Subcutaneous adipose tissue (tissue), 4 donors: ENCODE results near the gene PDGFB. TPM values are rescaled to one million over a fixed set of nuclear protein-coding genes. Genes with fewer than 3 reads are reported as not detected.

ENCODE experiments used
- total RNA-seq, 4 donors: library from RNA; depleted of rRNA; stranded (reverse); fragments of >200 nt; gene quantifications; one replicate each; pipeline ENCODE4 v1.1.0, GENCODE V29; 2016
- TF ChIP-seq, protein P1 (sequence below): fragments of 450-650 bp; IDR thresholded peaks from one replicate; pipeline ENCODE4 v1.5.1; 2016; ENCODE audit warnings: low read depth, mild to moderate bottlenecking, control low read depth, antibody characterized with exemption, moderate library complexity

The PDGFB gene
- total RNA-seq, 4 donors from 2014 or later, result 5.8 to 41.3 (median 8.4) TPM

DNA sequence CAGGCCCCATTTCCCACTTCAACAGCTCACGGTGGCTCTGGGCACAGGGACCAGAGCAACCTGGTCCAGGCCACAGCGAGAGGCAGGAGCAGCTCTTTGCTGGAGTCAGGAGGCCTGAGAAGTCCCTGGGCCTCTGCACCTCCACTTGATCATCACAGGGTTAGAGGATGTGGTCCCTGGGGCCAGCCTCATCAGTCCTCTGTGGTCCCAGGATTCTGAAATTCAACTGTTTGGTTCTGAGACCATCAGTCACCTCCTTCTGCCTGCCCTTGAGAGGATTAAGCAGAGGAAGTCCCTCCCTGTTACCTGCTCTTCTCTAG is 67.4 kb downstream of the PDGFB start:
- TF ChIP-seq, protein P1, sequence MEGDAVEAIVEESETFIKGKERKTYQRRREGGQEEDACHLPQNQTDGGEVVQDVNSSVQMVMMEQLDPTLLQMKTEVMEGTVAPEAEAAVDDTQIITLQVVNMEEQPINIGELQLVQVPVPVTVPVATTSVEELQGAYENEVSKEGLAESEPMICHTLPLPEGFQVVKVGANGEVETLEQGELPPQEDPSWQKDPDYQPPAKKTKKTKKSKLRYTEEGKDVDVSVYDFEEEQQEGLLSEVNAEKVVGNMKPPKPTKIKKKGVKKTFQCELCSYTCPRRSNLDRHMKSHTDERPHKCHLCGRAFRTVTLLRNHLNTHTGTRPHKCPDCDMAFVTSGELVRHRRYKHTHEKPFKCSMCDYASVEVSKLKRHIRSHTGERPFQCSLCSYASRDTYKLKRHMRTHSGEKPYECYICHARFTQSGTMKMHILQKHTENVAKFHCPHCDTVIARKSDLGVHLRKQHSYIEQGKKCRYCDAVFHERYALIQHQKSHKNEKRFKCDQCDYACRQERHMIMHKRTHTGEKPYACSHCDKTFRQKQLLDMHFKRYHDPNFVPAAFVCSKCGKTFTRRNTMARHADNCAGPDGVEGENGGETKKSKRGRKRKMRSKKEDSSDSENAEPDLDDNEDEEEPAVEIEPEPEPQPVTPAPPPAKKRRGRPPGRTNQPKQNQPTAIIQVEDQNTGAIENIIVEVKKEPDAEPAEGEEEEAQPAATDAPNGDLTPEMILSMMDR, result no peak

DNA sequence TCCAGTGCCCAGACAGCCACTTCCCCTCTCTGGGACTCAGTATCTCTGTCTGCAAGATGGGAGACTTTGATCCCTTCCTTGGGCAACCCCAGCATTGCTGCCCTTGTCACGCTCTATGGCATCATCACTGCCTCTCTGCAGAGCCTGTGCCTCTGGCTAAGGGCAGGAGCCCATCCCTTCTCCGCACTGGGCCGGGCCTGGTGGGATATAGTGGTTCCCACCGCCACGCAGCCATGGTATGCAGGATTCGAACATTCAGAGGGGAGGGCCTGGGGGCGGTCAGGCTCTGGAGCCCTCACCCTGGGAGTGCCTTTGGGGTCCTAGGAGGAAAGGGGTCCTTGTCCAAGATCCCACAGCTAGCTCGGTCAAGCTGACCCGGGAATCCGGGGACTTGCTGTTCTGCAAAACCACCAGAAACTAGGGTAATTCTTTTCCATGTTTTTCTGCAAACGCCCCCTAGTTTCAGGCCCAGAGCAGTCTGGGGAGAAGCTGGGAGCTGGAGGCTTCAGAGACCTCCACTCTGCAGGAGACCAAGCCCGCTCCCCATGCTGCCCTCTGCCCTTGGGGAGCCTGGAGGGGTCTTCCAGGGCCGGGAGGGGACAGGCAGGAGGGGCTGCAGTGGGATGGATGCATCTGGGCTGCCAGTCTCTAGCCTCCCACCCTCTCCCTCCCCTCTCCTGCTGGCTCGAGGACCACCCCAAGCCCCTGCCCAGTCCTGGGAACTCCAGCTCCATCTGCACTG is 67.9 kb downstream of the PDGFB start:
- TF ChIP-seq, protein P1, result no peak

DNA sequence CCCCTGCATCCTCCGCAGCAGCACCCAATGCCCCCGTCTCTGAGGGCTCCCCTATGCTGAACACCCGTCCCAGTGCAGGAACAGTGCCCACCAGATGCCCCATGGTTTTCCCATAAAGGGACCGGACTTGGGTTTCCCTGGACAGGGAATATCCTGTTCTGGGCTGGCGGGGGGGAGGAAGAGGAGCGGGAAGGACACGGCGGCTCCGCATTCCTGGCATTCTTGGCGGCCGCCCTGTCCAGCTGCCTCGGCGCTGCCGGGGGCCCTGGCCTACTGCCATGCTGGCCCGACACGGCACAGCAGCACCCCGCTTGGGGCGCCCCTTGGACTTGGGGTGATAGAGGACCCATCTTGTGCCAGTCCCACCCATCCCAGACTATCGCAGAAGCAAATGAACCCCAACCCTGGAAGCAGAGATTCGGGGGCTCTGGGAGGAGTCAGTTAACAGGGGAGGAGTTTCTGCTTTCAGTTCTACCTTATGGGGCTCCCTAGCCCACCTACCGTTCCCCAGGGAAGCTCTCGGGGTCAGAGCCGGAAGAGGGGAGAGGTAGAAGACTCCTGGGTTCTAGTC is 68.6 kb downstream of the PDGFB start:
- TF ChIP-seq, protein P1, result no peak

DNA sequence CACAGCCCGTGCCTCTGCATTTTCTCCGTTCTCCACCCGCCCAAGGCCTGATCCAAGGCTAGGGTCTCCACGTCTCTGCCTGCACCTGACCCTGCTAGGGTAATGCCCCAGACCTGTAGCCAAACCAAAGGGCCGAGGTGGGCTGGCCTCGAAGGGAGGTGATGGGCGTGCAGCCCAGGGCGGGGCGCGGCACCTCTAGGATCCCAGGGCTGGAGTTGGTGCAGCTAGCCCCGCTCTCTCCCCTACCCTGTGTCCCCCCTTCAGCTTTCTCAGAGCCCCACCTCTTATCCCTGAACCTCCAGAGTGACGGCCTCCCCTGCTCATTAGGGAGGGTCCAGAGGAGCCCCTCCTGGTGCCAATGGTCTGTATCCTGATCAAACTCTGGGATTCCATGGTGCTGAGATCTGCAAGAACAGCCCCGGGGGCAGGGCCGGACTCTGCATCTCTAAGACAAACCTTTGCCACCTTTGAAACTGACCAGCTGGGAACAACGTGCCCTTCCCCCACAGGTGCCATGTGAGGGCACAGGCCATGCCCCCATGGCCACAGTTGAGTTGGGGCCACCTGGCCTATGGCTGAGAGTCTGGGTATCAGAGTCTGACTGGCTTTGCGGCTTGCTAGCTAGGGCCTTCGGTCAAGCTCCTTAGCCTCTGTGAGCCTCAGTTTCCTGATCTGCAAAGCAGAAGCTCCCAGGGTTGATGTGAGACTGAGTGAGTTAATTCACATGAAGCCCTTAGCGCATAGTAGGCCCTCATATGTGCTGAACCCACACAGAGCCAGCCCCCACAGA is 69.2 kb downstream of the PDGFB start:
- TF ChIP-seq, protein P1, result no peak

DNA sequence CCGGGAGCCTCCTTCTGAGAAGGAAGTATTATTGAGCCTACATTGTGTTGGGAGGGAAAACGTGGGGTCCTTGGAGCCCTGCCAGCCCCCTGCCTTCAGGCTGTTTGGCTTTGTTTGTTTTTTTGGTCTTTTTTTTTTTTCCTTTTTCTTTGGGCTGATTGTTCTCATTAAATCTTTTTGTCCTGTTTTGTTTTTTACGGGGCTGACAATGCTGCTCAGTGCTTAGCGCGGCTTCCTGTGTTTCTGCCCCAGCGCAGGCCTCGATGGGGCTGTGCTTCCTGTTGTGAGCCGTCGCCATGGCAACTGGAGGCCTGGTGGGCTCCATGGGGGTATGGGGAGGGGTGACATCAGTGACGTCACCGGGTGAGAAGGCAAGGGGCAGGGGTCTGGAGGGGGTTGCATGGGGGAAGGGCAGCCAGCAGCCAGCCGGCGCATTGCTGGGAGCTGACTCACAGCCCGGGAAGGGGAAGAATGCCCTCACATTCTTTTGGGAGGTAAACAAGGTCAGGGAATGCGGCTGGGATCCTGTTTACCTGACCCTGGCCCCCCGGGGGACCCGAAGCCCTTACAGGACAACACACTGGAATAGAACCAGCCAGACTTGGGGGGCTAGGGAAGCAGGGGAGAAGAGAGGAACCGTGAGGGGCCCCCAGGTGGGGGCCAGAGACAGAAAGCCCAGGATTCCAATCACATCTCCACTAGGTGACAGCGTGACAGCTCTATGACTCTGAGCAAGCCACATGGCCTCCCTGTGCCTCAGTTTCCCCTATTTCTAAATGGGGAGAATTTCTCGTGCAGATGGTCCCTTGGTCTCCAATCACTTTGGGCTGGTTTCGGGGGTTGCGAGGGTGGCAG is 70.1 kb downstream of the PDGFB start:
- TF ChIP-seq, protein P1, result no peak

DNA sequence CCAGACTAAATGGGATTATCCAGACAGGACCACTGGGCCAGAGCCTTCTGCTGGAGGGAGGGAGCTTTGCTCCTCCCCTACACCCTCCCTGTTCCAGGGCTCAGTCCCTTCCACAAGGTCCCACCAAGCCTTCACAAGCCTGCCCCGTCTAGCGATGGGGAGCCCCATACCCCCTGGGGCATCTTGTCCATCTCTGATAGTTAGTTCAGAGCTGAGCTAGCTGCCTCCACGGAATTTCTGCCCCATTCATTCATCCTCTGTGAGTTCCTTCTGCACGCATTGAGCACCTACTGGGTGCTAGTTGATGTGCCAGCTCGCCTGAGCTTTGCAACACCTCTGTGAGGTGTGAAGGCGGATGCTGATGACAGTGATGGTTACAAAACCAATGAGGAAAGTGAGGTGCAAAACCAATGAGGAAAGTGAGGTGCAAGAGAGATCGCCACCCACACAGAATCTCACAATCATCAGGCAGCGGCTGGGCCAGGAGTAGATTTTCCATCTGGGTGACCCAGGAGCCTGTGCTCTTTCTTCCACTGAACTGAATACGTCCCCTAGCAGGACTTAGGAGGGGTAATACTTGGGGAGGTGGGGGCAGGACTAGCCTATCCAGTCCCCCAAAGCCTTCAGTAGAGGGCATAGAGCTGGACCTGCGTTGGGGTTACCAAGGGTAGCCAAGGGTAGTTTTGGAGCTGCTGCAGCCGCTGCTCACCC is 70.8 kb downstream of the PDGFB start:
- TF ChIP-seq, protein P1, result no peak

Other genes starting within 250 kb of the PDGFB start
- 10 to 100 TPM in 2 of 4 donors, 1 to 10 TPM in 2; 6.6 to 11.2 (median 8.6) TPM for gene APOBEC3C, start 230.7 kb downstream of the PDGFB start, total RNA-seq
- gene APOBEC3D, start 223.9 kb downstream of the PDGFB start, total RNA-seq, result 1 to 10 TPM in 2 of 4 donors, under 1 TPM in 2; 0.44 to 3.6 (median 1.5) TPM
- 1 to 10 TPM; 1.8 to 3.9 (median 2.7) TPM for gene APOBEC3F, start 204.1 kb downstream of the PDGFB start, total RNA-seq
- 10 to 100 TPM in 1 of 4 donors, 1 to 10 TPM in 3; 2.6 to 16.1 (median 8.9) TPM for gene APOBEC3G, start 167.7 kb downstream of the PDGFB start, total RNA-seq
- not detected for gene APOBEC3H, start 147.7 kb downstream of the PDGFB start, total RNA-seq
- gene CBX7, start 92.3 kb downstream of the PDGFB start, total RNA-seq, result 10 to 100 TPM; 37.4 to 74.2 (median 50.7) TPM
- 1,000 to 10,000 TPM; 1,287 to 1,894 (median 1,495) TPM for gene RPL3, start 74.6 kb upstream of the PDGFB start, total RNA-seq
- 10 to 100 TPM in 1 of 4 donors, 1 to 10 TPM in 3; 2.6 to 15.3 (median 3.7) TPM for gene SYNGR1, start 105.0 kb upstream of the PDGFB start, total RNA-seq
- gene TAB1, start 154.8 kb upstream of the PDGFB start, total RNA-seq, result 10 to 100 TPM; 11.7 to 28.6 (median 16.0) TPM
- 10 to 100 TPM in 2 of 4 donors, 1 to 10 TPM in 2; 6.5 to 13.4 (median 10.5) TPM for gene MGAT3, start 212.0 kb upstream of the PDGFB start, total RNA-seq